Activated CD4-positive, alpha-beta T cell treated with anti-CD3 and anti-CD28 coated beads for 36 hours (primary cell): Measurements from ENCODE around the gene PTPRS. TPM values are rescaled to one million over a fixed set of nuclear protein-coding genes. Genes with fewer than 3 reads are reported as not detected.

Experiments used
- ATAC-seq: fragments of 200-7000 bp; cut with Tn5 transposase; one replicate; pipeline ENCODE4 v1.10.0; 2021; ENCODE audit warnings: mild to moderate bottlenecking, moderate library complexity
- CTCF ChIA-PET: fragments of 350-600 bp; sonication (Branson Sonifier 250); formaldehyde crosslinking; loops from one replicate; lab custom pipeline; 2021; ENCODE audit warnings: antibody characterized with exemption; lab: Charles Lee
- POLR2A ChIA-PET: fragments of 350-600 bp; sonication (Branson Sonifier 250); formaldehyde crosslinking; loops from one replicate; lab custom pipeline; 2021; ENCODE audit warnings: antibody characterized with exemption, inconsistent platforms; lab: Charles Lee
- DNase-seq: peaks from one replicate; pipeline ENCODE4 v3.0.0-alpha.2; 2020
- H3K27ac Mint-ChIP-seq: one replicate; pipeline ENCODE4 v1.8.0; 2021; ENCODE audit warnings: mixed read lengths
- H3K27me3 Mint-ChIP-seq: one replicate; pipeline ENCODE4 v1.8.0; 2021; ENCODE audit warnings: mixed read lengths
- H3K36me3 Mint-ChIP-seq: one replicate; pipeline ENCODE4 v1.8.0; 2021; ENCODE audit warnings: low read depth, mixed read lengths
- H3K4me1 Mint-ChIP-seq: one replicate; pipeline ENCODE4 v1.8.0; 2021; ENCODE audit warnings: mixed read lengths
- H3K4me3 Mint-ChIP-seq: one replicate; pipeline ENCODE4 v1.8.0; 2021; ENCODE audit warnings: mild to moderate bottlenecking, moderate library complexity, mixed read lengths
- H3K9me3 Mint-ChIP-seq: one replicate; pipeline ENCODE4 v1.8.0; 2021; ENCODE audit warnings: low read depth, mixed read lengths
- intact Hi-C, 2 experiments: fragments of 100-400 bp; cut with DNase I in 1 of 2; cut with micrococcal nuclease in 1 of 2; formaldehyde crosslinking; loops; one replicate each; pipeline versions ENCODE4 v1.14.2 to v1.15.1; 2022 to 2024; cut with DNase I, micrococcal nuclease
- total RNA-seq, 2 experiments: library from RNA; stranded (reverse); gene quantifications; one replicate each; pipeline ENCODE4 v1.2.3, GENCODE V29; 2021

PTPRS gene
- total RNA-seq, 2 experiments from 2014 or later = 1.8 TPM

GRCh38 chr19:5337708-5338655 lies 2.6 kb downstream of the PTPRS start:
- Mint-ChIP-seq H3K27me3 (peaks cover 57% of the 10 kb centered on the region), H3K9me3 (no peaks in the 10 kb centered on the region), H3K4me1 (peaks cover 16% of the 10 kb centered on the region), H3K4me3 (no peak overlapping the region), H3K27ac (no peak overlapping the region), H3K36me3 (peaks cover 2% of the 10 kb centered on the region)
- ChIA-PET CTCF (interaction anchor here (0.6 kb wide), 1 partner anchor 565 kb away, joined by 3 read pairs; no protein-coding TSS in a partner anchor), POLR2A (no interaction called here)
- DNase-seq = no peak
- no peak for ATAC-seq
- intact Hi-C loops = no loop called here

GRCh38 chr19:5337126-5337525 lies 3.5 kb downstream of the PTPRS start:
- CTCF ChIA-PET = interaction anchor here (0.6 kb wide), 2 partner anchors 20 to 226 kb away, joined by 3 read pairs; no protein-coding TSS in a partner anchor
- Mint-ChIP-seq H3K27me3 (peaks cover 52% of the 10 kb centered on the region), H3K36me3 (peaks cover 2% of the 10 kb centered on the region)

GRCh38 chr19:5336195-5336965 lies 4.2 kb downstream of the PTPRS start:
- Mint-ChIP-seq H3K4me3 (no peak overlapping the region), H3K36me3 (peaks cover under 1% of the 10 kb centered on the region), H3K4me1 (peaks cover 16% of the 10 kb centered on the region), H3K27ac (no peak overlapping the region), H3K9me3 (no peaks in the 10 kb centered on the region), H3K27me3 (peaks cover 46% of the 10 kb centered on the region)
- ChIA-PET CTCF (interaction anchor here (0.6 kb wide), 1 partner anchor 227 kb away, joined by 3 read pairs; no protein-coding TSS in a partner anchor), POLR2A (no interaction called here)
- intact Hi-C loops = no loop called here
- DNase-seq = no peak
- ATAC-seq = no peak

More at GRCh38 chr19:5337126-5337525, 3.5 kb downstream of the PTPRS start:
- ATAC-seq (no peak), DNase-seq (no peak)
- POLR2A ChIA-PET = no interaction called here
- Mint-ChIP-seq H3K9me3 (no peaks in the 10 kb centered on the region), H3K27ac (no peak overlapping the region), H3K4me3 (no peak overlapping the region), H3K4me1 (peaks cover 16% of the 10 kb centered on the region)
- intact Hi-C loops = no loop called here

- Mint-ChIP-seq H3K27ac (no peak overlapping the region), H3K4me1 (peaks cover 16% of the 10 kb centered on the region), H3K4me3 (no peak overlapping the region), H3K36me3 (no peaks in the 10 kb centered on the region), H3K9me3 (no peaks in the 10 kb centered on the region), H3K27me3 (peaks cover 41% of the 10 kb centered on the region)
- ATAC-seq = no peak
- no peak for DNase-seq
- ChIA-PET CTCF (no interaction called here), POLR2A (no interaction called here)
- intact Hi-C loops = no loop called here
These were observed 5.0 kb downstream of the PTPRS start for GRCh38 chr19:5335593-5335992.

- H3K27ac Mint-ChIP-seq = no peak overlapping the region
- no peak for DNase-seq
- no peaks in the 10 kb centered on the region for H3K36me3 Mint-ChIP-seq
- peaks cover 41% of the 10 kb centered on the region for H3K27me3 Mint-ChIP-seq
- intact Hi-C loops = no loop called here
- no peak for ATAC-seq
- peaks cover 16% of the 10 kb centered on the region for H3K4me1 Mint-ChIP-seq
- no peaks in the 10 kb centered on the region for H3K9me3 Mint-ChIP-seq
- ChIA-PET CTCF (interaction anchor here (0.6 kb wide), 1 partner anchor 106 kb away, joined by 3 read pairs; no protein-coding TSS in a partner anchor), POLR2A (no interaction called here)
- no peak overlapping the region for H3K4me3 Mint-ChIP-seq
These were observed 5.7 kb downstream of the PTPRS start for GRCh38 chr19:5334824-5335500.

- Mint-ChIP-seq H3K4me3 (no peak overlapping the region), H3K27me3 (peaks cover 39% of the 10 kb centered on the region), H3K4me1 (peaks cover 16% of the 10 kb centered on the region), H3K9me3 (no peaks in the 10 kb centered on the region), H3K27ac (no peak overlapping the region), H3K36me3 (no peaks in the 10 kb centered on the region)
- ATAC-seq (no peak), DNase-seq (no peak)
- ChIA-PET POLR2A (no interaction called here), CTCF (no interaction called here)
- intact Hi-C loops = no loop called here
These were observed 6.3 kb downstream of the PTPRS start for GRCh38 chr19:5334366-5334739.

GRCh38 chr19:5333581-5334365 lies 6.8 kb downstream of the PTPRS start:
- no peak for DNase-seq
- no peak for ATAC-seq
- POLR2A ChIA-PET = no interaction called here
- intact Hi-C loops = no loop called here
- H3K36me3 Mint-ChIP-seq = no peaks in the 10 kb centered on the region
- H3K27ac Mint-ChIP-seq = no peak overlapping the region
- no peak overlapping the region for H3K4me3 Mint-ChIP-seq
- H3K4me1 Mint-ChIP-seq = peaks cover 11% of the 10 kb centered on the region
- H3K9me3 Mint-ChIP-seq = no peaks in the 10 kb centered on the region
- CTCF ChIA-PET = no interaction called here
- peaks cover 38% of the 10 kb centered on the region for H3K27me3 Mint-ChIP-seq

GRCh38 chr19:5332501-5332900 lies 8.1 kb downstream of the PTPRS start:
- no peaks in the 10 kb centered on the region for H3K36me3 Mint-ChIP-seq
- H3K9me3 Mint-ChIP-seq = no peaks in the 10 kb centered on the region
- ATAC-seq (no peak), DNase-seq (no peak)
- ChIA-PET POLR2A (no interaction called here), CTCF (no interaction called here)
- H3K27ac Mint-ChIP-seq = no peak overlapping the region
- peaks cover 11% of the 10 kb centered on the region for H3K4me1 Mint-ChIP-seq
- no peak overlapping the region for H3K4me3 Mint-ChIP-seq
- intact Hi-C loops = no loop called here
- H3K27me3 Mint-ChIP-seq = peaks cover 35% of the 10 kb centered on the region

GRCh38 chr19:5331790-5332189 lies 8.8 kb downstream of the PTPRS start:
- peaks cover 31% of the 10 kb centered on the region for H3K27me3 Mint-ChIP-seq
- H3K27ac Mint-ChIP-seq = no peak overlapping the region
- DNase-seq = no peak
- ATAC-seq = no peak
- ChIA-PET POLR2A (no interaction called here), CTCF (no interaction called here)
- H3K4me1 Mint-ChIP-seq = peaks cover 11% of the 10 kb centered on the region
- no peaks in the 10 kb centered on the region for H3K9me3 Mint-ChIP-seq
- no peak overlapping the region for H3K4me3 Mint-ChIP-seq
- H3K36me3 Mint-ChIP-seq = no peaks in the 10 kb centered on the region
- intact Hi-C loops = no loop called here

GRCh38 chr19:5330307-5330720 lies 10.3 kb downstream of the PTPRS start:
- no peak overlapping the region for H3K4me3 Mint-ChIP-seq
- H3K4me1 Mint-ChIP-seq = peaks cover 2% of the 10 kb centered on the region
- DNase-seq = no peak
- H3K27me3 Mint-ChIP-seq = peaks cover 21% of the 10 kb centered on the region
- no peak for ATAC-seq
- H3K36me3 Mint-ChIP-seq = no peaks in the 10 kb centered on the region
- no peak overlapping the region for H3K27ac Mint-ChIP-seq
- intact Hi-C loops = no loop called here
- ChIA-PET POLR2A (no interaction called here), CTCF (interaction anchor here (0.6 kb wide), 1 partner anchor 679 kb away, joined by 3 read pairs; no protein-coding TSS in a partner anchor)
- H3K9me3 Mint-ChIP-seq = no peaks in the 10 kb centered on the region
